NCI-H1694 treated with DMSO at 0.1 percent for 48 hours (cell line): Measurements from ENCODE around the gene PYGO2.
"Not testable (repeated sequence)": the region's sequence is repeated elsewhere in the genome, so short reads cannot be mapped to it uniquely, and the experiment has no call there.

Source experiments
- DNase-seq: peaks from one replicate; lab custom pipeline; 2025; lab: John Stamatoyannopoulos, UW

Gene PYGO2

DNA sequence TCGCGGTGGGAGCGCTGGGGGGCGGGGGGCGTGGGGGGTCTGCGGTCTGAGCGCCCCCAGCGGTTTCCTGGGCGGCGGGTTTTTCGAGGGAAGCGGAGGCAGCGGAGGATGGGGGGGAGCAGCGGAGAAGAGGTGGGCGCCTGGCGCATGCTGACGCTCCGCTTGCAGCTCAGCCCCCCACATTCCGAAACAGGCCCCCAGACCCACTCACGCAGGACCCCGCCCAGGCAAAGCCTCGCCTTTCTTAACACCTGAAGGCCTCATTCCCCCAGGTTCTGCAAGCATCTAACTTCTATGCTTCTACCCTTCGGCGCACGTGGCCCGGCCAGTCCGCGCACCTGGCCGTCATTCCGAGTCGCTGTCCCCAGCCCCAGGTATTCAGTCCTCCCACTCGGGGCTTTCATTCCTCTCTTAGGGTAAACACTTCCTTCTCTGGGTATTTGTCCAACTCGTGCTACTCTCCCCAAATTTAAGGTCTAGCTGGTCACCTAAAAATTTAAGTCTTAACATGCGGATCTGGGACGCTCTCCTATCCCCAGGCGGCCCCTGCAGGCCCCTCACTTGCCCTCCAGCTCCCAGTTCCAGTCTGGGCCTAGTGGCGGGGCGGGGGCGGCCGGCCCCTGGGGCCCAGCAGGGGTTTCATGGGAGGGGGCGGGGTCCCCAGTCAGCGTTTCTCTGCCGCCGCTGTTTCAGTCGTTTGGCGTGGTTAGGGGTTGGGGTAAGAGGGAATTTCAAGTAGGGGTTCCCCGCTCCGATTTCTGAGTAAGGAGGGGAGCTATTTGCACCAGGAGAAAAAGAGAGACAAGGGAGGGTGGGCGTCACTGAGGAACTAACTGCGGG lies 38.2 kb upstream of the PYGO2 start:
- DNase-seq = peak; percentile 57

DNA sequence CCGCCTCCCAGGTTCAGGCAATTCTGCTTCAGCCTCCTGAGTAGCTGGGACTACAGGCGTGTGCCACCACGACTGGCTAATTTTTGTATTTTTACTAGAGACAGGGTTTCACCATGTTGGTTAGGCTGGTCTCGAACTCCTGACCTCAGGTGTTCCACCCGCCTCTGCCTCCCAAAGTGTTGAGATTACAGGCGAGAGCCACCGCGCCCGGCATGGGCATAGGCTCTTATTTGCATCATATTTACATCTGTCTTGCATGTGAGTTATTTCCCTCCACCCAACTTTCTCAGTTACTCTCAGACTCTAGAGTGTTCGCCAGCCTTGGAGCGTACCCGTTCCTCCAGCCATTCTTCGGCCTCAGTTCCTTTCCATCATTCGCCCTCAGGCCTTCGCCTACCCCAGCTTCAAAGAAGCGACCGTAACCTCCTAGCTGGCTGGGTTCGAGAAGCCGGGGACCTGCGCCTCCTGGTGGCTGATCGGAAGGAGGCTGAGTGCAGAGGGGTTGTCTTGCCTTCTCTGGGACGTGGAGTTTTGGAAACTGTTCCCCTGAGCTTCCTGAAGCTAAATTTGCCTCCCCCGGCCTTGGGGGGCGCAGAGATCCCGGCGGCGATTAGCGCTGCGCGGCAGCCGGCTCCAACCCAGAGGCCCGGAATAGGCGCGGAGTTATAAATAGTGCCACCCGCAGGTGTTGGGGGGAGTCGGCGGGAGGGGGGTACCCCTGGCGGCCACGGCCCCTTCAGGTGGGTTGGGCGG lies 37.4 kb upstream of the PYGO2 start:
- DNase-seq = peak; percentile 93

DNA sequence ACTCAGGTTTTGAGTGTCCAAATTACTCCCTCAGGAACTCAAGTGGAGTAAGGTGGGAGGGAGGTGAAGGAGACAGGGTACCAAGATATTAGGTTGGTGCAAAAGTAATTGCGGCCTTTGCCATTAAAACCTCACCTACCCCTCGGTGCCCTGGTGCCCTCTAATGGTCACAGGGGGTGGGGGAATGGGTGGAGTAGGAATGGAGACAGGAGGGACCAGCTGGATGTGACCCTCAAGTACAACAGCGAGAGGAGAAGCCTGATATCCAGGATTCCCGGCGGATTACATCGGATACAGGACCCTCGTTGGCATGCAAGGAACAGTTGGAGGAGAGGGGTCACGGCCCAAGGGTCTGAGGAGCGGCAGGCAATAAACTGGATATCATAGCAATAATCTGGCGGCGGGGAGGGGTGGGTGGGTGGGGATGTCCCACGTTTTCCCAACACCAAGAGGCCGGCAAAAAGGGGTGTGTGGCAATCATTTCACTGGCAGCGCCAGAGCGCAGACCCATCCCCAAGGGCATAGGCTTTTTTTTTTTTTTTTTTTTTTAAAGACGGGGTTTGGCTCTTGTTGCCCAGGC lies 36.7 kb upstream of the PYGO2 start:
- DNase-seq = no peak

- DNase-seq = no peak
Measured at GRCh38 chr1:154996966-154997701, 35.6 kb upstream of the PYGO2 start.

GRCh38 chr1:154995301-154995983 lies 33.9 kb upstream of the PYGO2 start:
- DNase-seq = peak; percentile 46

GRCh38 chr1:154994591-154994990 lies 33.0 kb upstream of the PYGO2 start:
- no peak for DNase-seq

DNA sequence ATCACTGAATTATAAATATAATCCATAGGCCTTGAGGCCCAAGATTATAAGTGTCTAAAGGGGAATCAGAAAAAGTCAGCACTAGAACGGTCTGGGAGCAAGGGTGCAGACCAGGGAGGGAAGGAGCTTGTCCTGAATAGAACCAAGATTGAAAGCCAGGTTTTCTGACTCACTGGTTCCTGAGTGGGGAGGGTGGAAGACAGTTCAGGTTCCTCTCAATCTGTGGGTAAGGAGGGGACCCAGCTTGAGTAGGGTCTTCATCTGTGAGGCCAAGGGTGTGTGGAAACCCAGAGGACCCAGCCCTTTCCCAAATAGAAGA lies 32.6 kb upstream of the PYGO2 start:
- DNase-seq = no peak

- DNase-seq = no peak
Measured at GRCh38 chr1:154993572-154994268, 32.1 kb upstream of the PYGO2 start, which contains the start of gene LENEP. TSS of gene LENEP (plus strand) at chr1:154993586. CDS start at chr1:154993608, 22 bp downstream.

DNA sequence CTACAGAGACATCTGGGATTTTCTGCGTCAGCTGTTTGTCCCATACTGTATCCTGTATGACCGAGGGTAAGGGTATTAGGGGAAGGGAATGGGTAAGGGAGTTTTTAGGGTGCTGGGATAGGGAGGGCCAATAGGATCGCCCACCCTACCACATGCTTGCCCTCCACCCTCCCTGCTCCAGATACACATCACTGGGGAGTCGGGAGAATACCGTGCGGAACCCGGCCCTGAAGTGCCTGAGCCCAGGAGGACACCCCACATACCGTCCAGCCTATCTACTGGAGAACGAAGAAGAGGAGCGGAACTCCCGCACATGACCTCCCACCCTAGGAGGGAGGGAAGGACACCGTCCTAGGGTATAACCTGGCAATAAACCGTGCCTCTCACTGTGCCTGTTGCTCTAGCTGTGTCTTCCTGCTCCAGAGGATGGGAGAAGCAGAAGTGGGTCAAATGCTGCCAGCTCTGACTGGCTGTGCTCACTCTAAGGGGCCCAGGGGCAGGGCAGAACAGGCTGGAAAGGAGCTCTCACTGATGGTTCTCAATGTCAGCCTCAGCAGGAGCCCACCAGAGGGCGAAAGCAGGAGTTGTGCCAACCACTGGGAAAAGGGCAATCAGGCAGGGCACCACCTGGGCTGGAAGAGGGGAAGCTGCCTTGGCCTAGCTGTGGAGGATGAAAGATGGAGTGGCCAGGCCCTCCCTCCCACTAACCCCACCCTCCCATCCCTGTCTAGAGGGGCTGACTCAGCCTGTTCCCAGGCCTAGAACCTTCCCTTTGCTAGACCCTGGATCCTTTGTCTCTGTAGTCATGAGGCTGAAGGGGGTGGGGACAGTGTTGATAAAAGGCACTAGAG lies 31.4 kb upstream of the PYGO2 start:
- peak; percentile 43 for DNase-seq

DNA sequence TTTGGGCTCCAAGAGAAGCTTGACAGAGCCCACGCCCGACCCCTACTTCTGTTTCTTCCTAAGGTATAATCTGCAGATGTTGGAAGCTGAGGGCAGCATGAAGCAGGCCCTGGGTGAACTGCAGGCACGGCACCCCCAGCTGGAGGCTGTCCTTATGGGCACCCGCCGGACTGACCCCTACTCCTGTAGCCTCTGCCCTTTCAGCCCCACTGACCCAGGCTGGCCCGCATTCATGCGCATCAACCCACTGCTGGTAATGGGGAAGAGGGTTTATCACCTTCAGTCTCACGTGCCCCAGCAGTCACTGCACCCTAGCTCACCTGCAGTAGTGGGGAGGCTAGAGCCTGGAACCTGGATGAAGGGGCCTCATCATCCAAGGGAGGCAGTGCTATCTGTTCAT lies 28.7 kb upstream of the PYGO2 start:
- no peak for DNase-seq

- DNase-seq = no peak
Measured at GRCh38 chr1:154989195-154989860, 27.7 kb upstream of the PYGO2 start.

DNA sequence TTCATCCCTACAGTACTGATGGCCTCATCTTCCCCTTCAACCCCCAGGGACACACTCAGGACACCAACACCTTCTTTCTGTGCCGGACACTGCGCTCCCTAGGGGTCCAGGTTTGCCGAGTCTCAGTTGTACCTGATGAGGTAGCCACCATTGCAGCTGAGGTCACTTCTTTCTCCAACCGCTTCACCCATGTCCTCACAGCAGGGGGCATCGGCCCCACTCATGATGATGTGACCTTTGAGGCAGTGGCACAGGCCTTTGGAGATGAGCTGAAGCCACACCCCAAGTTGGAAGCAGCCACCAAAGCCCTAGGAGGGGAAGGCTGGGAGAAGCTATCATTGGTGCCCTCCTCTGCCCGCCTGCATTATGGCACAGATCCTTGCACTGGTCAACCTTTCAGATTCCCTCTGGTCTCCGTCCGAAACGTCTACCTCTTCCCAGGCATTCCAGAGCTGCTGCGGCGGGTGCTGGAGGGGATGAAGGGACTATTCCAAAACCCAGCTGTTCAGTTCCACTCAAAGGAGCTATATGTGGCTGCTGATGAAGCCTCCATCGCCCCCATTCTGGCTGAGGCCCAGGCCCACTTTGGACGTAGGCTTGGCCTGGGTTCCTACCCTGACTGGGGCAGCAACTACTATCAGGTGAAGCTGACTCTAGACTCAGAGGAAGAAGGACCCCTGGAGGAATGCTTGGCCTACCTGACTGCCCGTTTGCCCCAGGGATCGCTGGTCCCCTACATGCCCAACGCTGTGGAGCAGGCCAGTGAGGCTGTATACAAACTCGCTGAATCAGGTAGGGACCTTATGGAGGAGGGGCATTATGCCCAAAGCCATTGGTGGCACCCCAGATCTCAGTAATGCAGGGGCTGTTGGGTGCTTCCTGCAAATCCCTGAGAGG lies 26.7 kb upstream of the PYGO2 start:
- DNase-seq = no peak

DNA sequence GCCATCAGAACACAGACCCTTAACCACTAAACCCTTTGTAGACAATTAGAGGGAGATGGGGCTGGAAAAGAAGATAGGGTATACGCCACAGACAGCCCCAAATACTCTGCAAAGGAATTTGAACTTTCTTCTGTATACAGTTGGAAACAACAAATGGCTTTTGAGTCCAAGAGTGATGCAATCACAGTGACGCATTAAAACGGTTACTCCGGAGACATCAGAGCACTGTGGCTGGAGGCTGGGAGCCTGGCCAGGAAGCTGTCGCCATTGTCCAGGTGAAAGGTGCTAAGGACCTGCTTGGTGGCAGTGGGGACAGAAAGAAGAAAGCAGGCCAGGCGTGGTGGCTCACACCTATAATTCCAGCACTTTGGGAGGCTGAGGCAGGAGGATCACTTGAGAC lies 25.7 kb upstream of the PYGO2 start:
- no peak for DNase-seq

DNA sequence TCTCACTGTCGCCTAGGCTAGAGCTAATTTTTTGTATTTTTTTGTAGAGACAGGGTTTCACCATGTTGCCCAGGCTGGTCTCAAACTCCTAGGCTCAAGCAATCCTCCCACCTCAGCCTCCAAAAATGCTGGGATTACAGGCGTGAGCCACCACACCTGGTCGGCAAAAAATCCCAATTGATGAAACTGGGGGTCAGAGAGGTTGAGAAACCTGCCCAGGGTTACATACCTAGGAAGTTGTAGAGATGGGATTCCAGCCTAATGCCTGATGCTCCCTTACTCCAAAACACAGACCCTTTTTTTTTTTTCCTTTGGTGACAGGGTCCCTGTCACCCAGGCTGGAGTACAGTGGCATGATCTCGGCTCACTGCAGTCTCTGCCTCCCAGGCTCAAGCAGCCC lies 25.2 kb upstream of the PYGO2 start:
- DNase-seq = not testable (repeated sequence)

DNA sequence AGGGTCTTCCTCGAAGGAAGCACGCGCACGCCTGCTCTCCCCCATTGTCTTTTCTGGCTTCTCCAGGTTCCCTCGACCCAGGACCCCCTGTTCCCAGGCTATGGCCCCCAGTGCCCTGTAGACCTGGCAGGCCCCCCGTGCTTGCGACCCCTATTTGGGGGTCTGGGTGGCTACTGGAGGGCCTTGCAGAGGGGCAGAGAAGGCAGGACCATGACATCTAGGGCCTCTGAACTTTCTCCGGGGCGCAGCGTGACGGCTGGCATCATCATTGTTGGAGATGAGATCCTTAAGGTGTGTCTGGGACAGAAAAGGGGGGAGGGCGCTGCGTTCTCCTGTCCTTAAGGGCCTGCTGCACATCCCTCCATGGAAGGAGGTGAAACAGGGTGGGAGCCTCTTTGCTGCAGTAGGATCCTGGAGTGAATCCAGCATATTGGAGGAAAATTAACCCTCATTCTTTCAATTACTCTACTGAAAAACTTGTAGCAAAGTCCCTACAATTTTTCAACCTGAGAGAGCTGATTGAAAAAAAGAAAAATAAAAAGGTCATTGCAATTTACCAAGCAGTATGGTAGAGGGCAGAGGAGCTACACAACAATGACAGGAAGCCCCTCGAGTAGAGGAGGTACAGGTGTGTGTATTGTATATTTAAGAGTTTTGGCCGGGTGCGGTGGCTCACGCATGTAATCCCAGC lies 22.3 kb upstream of the PYGO2 start:
- peak; percentile 46 for DNase-seq

- DNase-seq = peak; percentile 100
Measured at GRCh38 chr1:154982897-154983648, 21.5 kb upstream of the PYGO2 start, which contains the start of gene FLAD1. TSS of gene FLAD1 (plus strand) at chr1:154983344. CDS start at chr1:154983695, 351 bp downstream.

GRCh38 chr1:154982341-154982740 lies 20.8 kb upstream of the PYGO2 start:
- no peak for DNase-seq
